NCI-H1092 treated with DMSO at 0.1 percent for 48 hours (cell line): Measurements from ENCODE around the gene MYEF2.

Experiments
- DNase-seq: peaks from one replicate; lab custom pipeline; 2025; lab: John Stamatoyannopoulos, UW

MYEF2 gene

DNA sequence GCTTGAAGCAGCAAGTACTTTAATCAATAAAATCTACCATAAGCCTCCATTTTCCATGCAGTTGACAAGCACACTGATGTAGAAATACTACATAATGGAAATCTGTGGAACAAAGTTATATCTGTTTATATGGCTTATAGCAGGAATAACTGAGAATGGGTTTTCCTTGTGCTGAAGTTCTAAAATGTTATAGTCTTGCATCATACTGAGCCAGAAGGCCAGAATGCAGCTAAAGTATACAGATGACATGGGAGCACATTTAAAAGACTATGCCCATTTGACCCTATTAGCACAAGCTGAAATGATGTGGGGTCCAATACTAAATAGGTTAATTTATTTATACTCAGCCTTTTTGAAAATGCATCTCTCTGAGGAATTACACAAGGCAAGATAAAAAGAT lies 32.2 kb downstream of the MYEF2 start:
- DNase-seq: no peak

DNA sequence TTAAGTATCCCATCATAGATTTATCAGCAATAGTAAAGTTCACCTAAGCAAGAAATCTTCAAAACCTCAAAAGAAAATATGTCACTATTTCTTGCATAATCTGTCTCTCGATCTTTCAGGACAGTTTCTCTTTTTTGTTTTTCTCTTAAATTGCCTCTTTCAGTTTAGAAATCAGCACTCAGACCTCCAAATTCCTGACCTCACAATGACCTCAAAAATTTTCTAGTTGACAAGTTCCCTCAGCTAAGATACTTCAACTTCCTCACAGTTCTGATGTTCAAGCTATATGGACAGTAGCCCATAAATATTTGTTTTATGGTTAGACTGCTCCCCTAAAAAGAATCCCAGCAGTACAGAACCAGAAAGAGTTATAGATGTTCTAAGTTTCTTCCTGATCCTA lies 33.2 kb downstream of the MYEF2 start:
- DNase-seq: no peak

DNA sequence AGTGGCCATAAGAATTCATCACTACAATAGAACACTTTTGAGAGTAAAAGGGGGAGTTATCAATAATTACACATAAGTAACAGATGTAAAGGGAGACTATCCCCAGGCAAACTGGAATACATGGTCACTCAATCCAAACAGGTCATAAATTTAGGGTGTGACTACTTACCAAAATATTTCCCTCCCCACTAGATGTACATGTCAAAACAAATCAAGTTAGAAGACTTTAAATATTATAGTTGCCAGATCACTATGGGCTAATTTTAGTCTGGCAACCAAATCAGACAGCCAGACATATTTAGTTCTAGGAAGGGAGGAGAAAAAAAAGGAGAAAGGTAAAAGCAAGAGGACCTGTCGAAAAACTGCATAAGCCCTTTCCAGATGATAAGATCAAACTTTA lies 34.2 kb downstream of the MYEF2 start:
- no peak for DNase-seq

DNA sequence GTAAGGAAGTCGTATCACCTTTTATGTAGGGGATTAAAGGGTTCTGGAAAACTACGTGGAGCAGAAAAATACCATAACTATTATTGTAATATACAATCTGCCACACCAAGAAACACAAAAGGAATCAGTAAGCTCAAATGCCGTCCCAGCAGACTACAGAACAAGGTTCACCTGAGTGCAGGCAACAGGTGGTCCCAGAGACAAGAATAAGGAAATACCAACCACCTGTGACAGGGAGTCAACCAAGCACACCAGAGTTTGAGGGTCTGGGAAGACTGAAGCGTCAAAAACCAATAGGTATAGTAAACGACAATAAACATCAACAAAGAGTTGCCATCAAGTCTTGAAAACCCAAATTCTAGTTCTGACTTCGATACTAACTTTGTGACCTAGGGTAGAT lies 45.2 kb downstream of the MYEF2 start:
- DNase-seq: no peak

DNA sequence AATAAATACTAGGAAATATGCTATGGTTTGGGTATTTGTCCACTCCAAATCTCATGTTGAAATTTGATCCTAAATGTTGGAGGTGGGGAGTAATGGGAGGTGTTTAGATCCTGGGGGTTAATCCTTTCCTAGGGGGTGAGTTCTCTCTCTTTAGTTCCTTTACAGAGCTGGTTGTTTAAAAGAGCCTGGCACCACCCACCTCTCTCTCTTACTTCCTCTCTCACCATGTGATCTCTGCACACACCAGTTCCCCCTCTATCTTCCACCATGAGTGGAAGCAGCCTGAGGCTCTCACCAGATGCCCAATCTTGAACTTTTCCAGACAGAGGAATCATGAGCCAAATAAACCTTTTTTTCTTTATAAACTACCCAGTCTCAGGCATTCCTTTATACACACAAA lies 46.8 kb downstream of the MYEF2 start:
- no peak for DNase-seq

DNA sequence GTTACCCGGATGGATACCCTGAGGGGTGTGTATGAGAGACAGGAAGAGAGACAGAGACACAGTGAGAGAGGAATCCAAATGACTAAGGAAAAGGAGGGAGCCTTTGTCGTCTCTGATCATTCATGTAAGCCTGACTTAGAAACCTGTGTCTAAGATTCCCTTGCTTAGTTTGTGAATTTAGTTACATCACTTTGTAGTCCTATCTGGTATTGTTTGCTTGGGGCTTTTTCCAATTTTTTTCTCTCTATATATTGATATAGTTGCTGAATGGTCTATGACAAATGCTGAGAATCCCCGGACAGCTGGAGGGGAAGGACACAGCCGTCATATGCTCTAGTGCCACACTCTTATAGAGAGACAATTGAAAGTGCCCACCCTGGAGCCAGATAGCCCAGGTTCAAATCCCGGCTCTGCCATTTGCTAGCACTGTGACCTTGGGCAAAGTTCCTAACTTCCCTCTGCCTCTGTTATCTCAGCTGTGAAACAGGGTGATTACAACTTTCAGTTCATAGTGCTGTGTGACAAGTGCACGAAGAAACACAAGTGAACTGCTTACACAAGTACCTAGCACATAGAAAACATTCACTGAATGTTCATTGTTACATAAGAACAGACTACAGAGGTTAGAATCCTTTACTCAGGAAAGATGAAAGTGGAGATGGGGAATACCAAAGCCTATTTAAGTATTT lies 51.3 kb downstream of the MYEF2 start:
- DNase-seq: no peak

DNA sequence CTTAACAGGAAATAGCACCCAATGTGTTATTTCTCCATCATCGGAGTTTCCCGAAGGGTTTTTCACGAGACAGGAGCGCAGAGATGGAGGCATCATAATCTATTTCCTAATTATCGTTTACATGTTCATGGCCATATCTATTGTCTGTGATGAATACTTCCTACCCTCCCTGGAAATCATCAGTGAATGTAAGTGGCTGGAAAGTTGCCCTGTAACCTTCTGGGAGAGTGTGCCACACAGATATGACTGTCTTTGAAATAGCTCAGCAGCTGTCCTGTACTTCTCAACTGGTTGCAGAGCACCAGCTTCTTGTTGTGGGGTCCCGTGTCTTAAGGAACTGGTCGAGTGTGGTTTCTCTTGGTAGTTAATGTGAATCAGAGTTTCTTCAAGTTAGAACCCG lies 56.2 kb downstream of the MYEF2 start:
- DNase-seq: no peak

DNA sequence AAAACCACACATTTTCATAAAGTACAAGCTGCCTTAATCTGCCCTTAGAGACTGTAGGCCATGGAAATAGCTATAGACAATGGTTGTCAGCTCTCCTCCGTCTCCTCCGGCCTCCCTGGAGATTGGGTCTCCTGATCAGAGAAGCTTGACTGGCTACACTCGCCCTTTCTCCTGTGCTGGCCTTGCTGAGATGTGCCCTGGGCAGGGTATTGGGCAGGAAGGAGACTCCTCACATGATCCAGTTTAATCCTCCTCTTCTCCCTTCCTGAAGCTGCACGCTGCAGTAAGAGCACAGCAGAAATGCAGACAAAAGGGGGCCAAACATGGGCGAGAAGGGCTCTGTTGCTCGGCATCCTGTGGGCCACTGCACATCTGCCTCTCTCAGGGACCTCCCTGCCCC lies 57.4 kb downstream of the MYEF2 start, which contains the start of gene SLC24A5:
Gene SLC24A5 (plus strand): TSS at position 246 of the 400 bp plus-strand sequence. CDS start 55 bp downstream, at position 301.
- no peak for DNase-seq

DNA sequence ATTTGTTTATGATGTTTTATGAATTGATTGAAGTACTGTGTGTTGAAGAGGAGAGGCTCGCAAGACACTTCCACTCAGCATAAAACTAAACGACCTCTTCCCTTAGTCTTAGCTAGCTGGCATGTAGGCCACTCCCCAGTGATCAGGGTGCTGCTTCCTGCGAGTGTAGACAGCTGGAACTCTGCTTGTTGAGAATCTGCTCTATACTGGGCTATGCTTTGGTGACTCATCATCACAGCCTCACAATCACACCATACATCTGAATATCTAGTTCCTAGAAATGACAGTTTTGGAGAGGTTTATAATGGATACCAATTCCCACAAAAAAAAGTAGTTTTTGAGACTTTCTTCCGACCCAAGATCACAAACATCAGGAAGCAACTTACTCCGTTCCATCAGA lies 58.8 kb downstream of the MYEF2 start:
- no peak for DNase-seq

DNA sequence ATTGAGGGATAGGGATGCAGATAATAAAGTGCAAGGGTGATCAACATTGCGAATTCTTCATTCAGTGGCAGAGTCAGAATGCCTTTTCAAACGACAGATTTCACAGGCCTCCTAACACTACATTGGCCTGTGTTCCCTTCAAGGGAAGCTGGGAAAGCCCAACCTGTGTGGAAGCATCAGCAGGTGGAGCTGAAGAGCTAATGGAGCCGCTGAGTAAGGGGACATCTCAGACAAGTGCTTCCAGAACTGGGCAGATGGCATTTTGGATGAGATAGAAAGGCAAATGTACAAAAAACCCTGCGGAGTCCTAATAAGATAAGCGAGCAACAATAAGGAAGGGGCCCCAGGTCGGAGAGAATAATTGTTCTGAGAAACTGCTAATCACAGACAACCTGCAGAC lies 65.9 kb downstream of the MYEF2 start:
- DNase-seq: peak; percentile 22

DNA sequence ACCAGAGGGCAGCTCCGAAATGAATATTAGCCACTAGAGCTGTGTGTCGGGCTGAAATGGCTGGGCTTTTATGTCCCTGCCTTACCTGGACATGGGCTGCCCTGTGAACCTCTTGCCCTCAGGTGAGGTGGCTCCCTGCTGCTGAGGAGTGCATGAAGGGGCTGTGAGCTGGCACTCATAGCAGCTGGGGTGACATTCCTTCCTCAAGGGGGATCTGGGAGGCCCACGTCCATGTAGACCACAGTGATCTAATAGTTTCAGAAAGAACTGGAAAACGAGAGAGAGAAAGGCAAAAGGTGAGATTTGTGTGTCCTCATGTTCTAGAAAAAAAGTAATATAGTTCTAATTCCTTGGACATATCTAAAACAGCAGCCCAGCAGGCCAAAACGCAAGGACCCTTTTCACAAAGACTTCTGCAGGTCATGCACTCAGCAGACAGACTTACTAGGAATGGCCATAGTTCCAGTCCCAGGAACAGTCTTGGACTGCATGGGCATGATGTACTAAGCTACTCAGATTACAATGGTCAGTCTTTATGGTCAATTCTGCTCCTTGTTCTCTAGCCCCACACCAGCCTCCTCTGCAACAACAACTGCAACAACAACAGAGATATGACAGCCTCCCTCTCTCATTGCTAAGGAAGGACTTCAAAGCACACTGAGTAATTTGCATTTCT lies 68.1 kb downstream of the MYEF2 start:
- no peak for DNase-seq

DNA sequence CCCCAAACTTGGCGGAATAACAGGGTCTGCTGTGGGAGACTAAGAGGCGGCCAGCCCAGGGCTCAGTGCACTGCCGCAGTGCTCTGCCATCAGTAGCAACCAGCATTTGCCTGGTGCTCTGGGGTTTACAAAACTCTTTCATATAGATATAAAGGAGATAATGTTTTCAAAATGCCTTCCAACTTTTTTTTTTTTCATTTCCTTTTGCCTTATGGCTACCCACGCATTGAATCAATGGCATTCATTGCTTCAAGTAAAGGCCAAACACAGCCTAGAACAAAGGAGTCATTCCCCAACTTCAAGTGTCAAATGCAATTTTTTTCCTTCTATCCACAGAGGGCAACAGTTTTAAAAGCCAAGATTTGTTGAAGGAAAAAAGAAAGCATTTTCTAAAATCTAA lies 68.9 kb downstream of the MYEF2 start:
- DNase-seq: no peak

DNA sequence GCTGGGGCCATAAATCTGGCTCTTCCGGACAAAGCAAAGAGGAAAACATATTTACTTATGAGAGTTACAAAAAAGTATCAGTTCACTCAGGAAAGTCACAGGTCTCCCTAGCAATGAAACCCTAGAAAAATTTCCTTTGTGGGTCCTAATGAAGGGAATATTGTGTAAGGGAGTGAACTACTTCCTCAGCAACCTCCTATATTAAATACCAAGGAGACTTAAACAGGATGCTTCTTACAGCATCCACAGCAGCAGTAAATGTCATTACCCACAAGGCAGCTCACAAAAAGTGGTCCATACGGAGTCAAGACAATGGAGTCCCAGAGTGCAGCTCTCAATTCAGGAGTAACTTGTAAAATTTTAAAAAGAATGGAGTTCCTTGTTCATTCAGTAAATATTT lies 72.2 kb downstream of the MYEF2 start:
- DNase-seq: no peak

DNA sequence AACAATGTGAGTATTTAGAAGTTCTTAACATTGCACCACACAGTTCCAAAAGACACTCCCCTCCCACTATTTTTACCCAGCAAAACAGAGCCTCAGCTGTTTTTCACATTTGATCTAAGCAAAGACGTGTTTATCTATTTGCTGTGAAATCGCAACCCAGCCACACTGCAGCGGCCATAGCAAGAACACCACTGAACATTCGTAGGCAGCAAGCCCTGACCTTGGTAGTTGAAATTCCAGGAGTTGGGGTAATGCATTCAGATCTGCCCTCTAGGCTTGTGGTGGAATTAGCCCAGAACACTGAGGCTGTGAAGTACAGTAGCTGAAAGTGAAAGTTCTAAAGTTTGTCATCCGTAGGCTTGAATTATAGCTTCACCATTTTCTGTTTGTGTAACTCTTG lies 74.4 kb downstream of the MYEF2 start:
- no peak for DNase-seq

DNA sequence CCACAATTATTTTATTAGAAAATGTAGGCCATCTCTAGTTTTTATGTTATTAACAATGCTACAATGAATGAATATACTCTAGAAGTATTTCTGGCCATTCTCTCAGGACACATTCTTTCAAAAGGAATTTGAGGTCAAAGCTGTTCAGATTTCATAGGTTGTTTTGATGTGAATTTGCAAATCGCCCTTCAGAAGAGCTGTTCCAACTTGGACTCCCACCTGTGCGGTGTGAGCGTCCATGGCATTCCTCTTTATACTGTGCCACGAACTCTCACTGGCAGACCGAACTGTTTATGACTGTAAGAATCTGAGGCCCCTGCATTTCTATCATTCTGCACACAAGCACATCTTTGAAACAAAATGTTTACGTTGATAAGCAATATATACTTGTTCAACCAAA lies 75.9 kb downstream of the MYEF2 start:
- no peak for DNase-seq

DNA sequence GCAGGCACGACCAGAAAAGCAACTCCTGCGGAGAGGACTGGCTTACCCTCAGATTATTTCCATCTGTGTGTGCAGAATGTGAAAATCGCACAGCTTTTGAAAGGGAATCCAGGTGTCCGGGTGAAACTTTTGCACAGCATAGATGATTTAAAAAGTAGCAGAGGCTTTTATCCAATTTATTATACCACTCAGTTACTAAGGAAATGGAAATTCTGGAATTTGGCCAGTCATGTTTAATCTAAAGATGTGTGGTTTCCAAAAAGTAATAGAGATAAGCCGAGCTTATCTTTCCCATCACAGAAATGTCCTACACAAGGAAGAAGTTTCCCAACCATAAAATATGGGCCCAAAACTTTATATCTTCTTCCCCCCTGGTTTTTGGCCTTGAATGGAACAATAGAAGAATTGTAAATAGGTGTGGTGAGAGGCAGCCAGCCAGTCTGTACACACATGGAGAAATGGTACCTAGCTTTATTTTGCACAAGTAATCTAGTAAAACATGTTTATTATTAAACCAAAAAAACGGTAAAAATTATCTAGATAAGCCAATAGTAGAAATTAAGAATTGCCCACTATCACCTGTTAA lies 76.6 kb downstream of the MYEF2 start:
- no peak for DNase-seq

DNA sequence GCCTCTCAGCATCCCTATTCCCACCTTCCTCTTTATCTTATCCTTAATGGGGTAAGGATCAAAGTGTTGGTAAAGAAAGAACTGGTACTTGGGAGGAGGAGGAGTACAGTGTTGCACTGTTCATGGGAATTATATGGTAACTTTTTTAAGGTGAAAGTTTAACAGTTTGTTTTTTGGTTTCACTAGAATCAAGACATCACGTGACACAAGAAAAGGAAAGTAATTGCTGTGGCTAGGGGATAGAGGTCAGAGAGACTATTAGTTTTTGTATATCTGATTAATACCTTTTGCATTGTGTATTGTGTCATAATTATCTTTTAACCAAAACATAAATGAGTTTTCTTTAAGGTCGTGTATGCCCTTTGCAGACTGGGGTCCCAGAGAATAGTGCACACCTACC lies 80.8 kb downstream of the MYEF2 start:
- no peak for DNase-seq

DNA sequence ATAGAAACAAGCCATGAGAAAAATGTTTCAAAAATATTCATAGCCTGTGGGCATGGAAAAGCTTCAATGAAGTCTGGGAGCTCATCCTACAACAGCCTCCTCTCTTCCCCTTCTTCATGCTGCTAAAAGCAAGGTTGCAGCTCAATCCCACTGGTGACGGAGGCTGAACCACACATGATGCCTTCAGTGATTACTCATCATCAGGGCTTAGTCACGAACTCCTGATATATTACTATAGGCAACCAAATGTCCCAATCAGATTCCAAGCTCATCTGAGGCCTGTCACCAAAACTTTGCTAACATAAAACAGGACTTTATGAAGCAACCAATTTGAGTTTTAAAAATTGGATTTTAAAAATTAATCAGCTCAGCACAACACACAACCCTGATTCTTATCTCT lies 81.3 kb downstream of the MYEF2 start:
- no peak for DNase-seq

DNA sequence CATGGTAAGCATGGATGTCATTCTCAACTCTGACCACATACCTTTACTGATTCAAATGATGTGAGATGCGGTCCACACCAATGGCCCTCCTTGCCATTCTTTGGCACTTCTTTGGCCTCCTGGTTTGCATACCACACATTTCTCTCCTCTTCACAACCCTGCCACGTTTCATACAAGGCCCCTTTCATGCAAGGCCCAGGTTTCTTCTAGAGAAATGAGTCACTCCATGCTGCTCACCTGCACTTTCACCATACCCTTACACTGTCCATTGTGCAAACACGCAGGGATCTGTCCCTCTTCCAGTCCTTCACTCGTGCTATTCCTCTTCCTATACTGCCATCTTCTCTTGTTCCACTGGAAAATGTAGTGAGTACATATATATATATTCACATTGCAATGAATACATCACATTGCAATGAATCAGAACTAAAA lies 81.7 kb downstream of the MYEF2 start:
- no peak for DNase-seq

DNA sequence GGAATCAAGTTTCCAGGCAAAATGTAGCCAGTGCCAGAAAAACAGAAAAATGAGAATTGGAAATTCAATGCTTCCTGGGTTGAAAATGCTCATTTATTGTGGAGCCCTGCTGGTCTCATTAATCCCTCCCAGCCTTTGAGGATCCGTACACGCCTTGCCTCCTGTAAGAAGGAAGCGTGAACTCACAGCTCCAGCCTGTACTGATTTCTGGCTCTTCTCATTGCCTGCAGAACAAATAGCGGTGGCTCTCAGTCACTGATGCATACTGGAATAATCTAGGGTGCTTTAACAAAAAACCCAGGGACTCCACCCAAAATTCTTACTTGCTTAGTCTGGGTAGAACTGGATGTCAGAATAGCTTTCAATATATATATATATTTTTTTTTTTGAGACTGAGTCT lies 86.6 kb downstream of the MYEF2 start:
- DNase-seq: no peak

DNA sequence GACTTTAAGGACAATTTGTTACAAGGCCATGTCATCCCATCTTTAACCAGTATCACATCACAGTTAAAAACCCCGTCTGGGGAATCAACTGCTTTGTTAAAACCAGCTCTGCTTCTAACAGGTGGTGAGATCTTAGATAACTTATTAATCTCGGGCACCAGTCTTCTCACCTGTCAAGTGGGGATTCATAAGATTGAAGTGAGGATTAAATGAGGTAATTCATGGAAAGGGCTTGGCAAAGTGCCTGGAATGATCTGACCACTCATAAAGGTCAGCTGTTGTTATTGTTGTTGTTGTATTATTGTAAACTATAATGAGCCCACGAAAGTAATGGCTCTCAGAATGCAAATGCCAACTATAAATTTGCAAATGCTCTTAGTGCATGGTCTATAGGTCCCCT lies 87.4 kb downstream of the MYEF2 start:
- DNase-seq: no peak

DNA sequence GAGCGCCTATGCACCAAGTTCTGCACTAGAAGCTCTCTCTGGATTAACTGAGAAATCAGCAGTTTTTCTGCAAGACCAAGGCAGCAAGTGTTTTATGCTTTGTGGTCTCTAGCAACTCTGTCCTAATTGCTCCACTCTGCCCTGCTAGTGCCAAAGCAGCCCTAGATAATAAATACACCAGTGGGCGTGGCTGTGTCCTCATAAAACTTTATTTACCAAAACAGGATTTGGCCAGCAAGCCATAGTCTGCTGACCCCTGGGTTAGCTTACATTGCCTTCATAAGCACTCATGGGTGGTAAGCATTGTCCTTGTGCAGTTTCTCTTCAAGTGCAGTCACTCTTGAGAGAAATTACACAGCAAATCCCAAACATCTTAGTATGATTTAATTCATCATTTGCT lies 88.0 kb downstream of the MYEF2 start:
- no peak for DNase-seq

DNA sequence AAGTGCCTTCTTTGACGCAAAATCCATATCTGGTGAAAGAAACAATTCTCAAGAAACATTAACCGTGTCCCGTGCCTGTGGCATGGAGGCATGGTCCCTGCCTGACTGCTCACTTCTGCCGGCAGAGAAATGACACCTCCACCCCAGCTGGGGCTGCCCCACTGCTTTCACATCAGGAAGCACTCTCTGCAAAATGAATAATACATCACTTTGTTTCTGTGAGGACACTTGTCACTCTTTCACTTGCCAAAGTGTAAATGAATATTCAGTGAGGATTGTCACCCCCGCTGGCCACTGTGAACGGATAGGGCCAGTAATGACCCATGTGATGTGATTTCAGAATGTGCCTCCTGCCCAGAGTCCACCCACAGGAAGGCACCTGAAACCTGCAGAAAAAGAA lies 88.4 kb downstream of the MYEF2 start:
- no peak for DNase-seq

DNA sequence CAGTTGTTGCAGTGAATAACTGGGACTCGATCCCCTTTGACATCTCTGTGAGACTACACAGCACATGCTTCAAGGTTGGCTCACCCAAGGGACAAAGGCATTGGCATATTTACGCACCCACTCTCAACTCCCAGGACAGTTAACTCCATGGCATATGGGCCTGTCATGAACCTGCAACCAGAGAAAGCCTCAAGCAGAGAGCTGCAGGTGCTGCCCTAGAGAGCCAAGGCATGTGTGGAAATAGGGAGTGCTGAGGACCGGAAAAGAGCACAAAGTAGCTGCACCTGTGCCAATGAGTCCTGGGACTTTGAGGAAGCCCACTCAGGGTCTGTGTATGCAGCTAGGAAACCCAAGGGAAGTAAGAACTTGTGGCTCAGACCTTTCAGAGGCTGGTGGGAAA lies 90.3 kb downstream of the MYEF2 start:
- no peak for DNase-seq
